HG03066 (cell line): ENCODE measurements around the gene ELF4.

Experiments used
- ATAC-seq: cut with Tn5 transposase; IDR thresholded peaks from one replicate; pipeline ENCODE4 v1.9.1; 2021; ENCODE audit warnings: low read depth; ENCODE audit not compliant: unreplicated experiment

ELF4 gene

DNA sequence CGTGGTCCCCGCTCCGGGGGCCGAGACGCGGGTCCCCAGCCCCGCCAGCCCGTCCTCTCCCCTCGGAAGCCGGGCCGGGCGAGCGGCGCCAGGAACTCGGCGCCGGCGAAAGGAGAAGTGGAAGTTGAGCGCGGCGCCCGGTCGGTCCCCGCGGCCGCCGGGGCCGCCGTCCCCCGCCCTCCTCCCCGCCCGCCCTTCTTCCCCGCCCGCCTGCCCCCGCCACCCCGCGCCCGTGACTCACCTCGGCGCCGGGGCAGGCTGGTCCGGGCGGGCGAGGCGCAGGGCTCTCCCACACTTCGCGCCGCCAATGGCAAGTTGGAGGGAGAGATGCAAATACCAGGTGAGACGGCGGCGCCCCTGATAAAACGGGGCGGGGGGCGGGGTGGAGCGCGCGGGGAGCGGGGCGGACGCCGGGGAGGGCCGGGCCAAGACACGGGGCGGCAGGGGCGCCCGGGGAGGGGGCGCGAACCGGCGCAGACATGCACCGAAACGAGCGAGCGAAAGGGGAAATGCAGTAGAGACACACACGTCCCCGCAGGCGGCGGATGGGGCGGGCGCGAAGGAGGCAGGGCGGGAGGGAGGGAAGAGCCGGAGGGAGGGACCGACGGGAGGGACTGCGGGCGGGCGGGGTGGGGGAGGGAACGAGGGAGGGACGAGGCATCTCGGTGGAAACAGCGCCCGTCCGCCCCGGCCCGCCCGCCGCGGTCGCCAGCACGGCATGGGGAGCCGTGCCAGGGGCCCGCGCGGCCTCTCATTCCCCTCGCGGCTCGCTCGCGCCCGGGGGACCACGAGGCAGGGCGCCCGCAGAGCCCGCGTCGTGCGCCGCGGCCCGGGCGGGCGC, at the start of gene ELF4:
TSS of gene ELF4 (minus strand) at position 119 of the 841 bp plus-strand sequence. CDS start 29,167 bp downstream, outside the sequence.
- ATAC-seq: no peak

DNA sequence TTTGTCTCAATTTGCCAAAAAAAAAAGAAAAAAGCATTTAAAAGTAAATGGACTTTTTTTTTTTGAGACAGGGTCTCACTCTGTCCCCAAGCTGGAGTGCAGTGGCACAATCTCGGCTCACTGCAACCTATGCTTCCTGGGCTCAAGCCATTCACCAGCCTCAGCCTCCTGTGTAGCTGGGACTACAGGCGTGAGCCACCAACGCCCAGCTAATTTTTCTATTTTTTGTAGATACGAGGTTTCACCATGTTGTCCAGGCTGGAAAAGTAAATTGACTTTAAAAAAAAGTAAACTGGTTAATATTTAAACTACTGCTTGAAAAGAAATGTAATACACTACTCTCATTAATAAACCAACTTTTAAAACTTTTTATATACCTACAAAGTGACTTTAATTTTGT, 49.5 kb upstream of the ELF4 start:
- no peak for ATAC-seq

- ATAC-seq: no peak
These were observed 48.0 kb upstream of the ELF4 start for GRCh38 chrX:130158311-130158710.

GRCh38 chrX:130155564-130155963, 45.3 kb upstream of the ELF4 start:
- ATAC-seq: no peak

GRCh38 chrX:130147631-130148030, 37.3 kb upstream of the ELF4 start:
- no peak for ATAC-seq

GRCh38 chrX:130145123-130145522, 34.8 kb upstream of the ELF4 start:
- no peak for ATAC-seq

GRCh38 chrX:130144509-130144908, 34.2 kb upstream of the ELF4 start:
- no peak for ATAC-seq

GRCh38 chrX:130139474-130140201, 29.3 kb upstream of the ELF4 start:
- no peak for ATAC-seq

- ATAC-seq: no peak
These were observed 26.7 kb upstream of the ELF4 start for GRCh38 chrX:130136961-130137360.

- no peak for ATAC-seq
These were observed 26.2 kb upstream of the ELF4 start for GRCh38 chrX:130136496-130136895.

GRCh38 chrX:130130990-130131389, 20.7 kb upstream of the ELF4 start:
- ATAC-seq: no peak

GRCh38 chrX:130125091-130125874, 15.0 kb upstream of the ELF4 start:
- ATAC-seq: no peak

DNA sequence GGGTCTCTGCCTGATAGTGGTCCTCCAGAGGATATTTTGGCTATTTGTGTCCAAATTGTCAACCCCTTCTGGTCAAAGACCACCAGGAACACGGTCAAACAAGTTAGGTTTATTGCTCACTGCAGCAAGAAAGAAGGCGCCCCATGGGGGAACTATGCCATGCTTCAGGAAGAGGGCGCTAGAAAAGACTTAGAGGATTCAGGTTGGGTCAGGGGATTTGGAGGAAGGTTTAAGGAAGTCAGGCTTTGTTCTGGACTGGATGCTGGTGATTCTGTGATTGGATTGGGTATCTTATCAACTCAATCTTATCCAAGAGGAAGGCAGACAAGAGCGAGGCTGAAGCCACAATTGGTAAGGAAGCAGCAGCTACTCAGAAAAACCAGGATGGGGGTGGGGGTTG, 14.3 kb upstream of the ELF4 start:
- no peak for ATAC-seq

GRCh38 chrX:130121505-130121800, 11.2 kb upstream of the ELF4 start:
- ATAC-seq: no peak

DNA sequence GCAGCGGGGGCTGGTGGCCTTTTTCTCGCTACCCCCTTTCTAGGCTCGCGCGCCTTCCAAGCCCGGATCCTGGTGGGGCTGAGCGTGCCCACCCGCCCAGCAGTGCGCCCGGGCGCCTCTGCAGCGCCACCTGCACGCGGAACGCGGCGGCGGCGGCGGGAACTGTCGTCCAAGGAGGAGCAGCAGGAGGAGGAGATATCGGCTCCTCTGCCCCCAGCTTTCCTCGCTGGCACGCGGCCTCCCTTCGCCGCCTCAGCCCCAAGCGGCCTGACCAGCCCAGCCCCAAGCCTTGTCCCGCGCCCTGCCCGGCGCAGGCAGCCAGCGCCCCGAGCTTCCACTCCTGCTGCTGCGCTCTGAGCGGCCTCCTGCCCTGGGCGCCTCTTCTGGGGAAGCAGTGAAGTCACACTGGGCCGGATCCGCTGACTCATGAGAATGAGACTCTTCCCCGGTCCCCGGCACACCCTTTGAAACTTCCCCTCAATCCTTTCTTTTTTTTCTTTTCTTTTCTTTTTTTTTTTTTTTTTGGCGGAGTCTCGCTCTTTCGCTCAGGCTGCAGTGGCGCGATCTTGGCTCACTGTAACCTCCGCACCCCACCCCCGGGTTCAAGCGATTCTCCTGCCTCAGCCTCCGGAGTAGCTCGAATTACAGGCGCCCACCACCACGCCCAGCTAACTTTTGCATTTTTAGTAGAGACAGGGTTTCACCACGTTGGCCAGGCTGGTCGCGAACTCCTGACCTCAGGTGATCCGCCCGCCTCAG, 10.6 kb upstream of the ELF4 start:
- peak; percentile 67 for ATAC-seq

- ATAC-seq: peak; percentile 41
These were observed 10.0 kb upstream of the ELF4 start for GRCh38 chrX:130120321-130120731.

DNA sequence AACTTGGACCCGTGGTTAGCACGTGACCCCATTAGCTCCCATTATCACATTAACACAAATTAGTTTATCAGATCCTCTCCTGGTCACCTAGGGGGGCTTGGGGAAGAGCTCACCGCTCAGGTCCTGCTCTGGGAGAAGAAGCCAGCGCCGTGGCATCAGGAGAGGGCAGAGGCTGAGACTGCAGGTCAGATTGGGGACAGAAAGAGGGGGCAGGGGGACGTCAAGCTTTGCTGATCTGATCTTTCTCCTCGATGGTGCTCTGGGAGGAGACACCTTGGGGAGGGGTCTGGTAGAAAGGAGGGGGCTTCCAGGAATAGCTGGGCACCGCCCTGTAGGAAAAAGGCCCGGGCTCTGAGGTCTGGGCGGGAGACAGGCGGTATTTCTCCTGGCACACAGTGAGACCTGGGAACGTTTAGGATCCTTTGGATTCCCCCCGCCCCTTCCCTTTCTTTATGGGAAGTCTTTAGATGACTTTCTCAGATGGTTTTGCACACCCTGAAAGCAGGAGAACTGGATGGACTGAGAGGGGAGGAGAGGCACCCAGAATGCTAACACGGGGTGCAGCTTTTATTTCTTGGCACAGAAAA, 9.1 kb upstream of the ELF4 start:
- ATAC-seq: no peak

DNA sequence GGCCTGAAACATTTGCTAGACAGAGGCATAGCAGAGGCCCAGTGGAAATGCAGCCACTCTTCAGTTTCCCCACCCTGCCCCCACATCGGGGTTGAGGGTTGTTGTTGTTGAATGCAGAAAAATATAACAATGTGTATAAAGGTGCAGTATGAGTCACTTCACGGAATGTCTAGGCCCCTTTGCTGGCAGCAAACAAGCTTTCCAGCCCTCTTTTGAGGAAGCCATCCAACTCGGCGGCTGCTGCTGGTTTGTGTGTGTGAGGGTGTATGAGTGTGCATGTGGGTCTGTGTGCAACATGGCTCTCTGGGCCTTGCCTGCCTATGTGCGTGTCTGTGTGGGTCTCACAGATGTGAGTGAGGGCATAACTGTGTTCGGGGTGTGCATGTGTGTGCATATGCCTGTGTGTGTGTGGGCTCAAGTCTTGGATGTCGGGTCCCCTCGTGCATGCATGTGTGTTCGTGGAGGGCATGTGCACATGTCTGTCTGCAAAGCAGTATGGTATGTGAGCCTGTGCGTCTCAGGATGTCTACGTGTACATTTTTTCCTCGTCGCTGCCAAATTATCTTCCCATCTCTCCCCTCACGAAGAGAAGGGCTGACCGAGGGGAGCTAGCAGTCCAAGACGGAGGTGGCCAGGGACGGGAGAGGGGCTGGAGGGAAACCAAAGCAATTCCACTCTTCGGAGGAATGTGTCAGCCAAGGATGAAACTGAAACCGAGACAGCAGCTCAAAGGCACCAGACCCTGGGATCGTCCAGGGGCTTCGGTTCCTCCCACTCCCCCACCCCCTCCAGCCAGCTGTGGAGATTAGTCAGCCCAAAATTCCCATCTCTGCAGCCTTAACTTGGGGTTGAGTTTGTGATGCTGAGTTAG, 8.4 kb upstream of the ELF4 start:
- ATAC-seq: no peak

DNA sequence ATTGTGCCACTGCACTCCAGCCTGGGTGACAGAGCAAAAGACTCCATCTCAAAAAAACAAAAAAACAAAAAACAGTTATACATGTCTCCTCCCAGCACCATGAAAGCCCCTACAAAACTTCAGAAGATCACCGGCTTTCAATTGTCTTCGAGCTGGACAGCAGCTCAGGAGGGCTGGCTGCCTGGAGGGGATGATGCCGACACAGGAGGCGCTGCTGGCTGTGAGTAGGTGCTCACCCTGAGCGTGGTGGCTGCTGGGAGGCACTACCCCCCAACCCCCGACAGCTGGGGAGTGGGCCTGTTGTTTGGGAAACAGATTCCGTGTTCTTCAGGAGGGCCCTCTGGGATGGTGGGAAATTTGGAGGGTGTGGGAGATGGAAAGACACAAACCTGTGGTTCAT, 6.9 kb upstream of the ELF4 start:
- ATAC-seq: no peak
